ENCODE results near the gene PIGL.
"Not testable (repeated sequence)": the region's sequence is repeated elsewhere in the genome, so short reads cannot be mapped to it uniquely, and the experiment has no call there.

- TF ChIP-seq EZH2phosphoT487 (IDR thresholded peaks at IDR 0.05; ENCODE audit: insufficient read depth, low read depth); EZH2 (IDR thresholded peaks at IDR 0.05; ENCODE audit: insufficient read depth, poor library complexity, severe bottlenecking): not testable (repeated sequence)
These were observed 15.3 kb upstream of the PIGL start for GRCh38 chr17:16201693-16202131.
